AG04449 (cell line): ENCODE measurements around the gene RSPH9.
"Not testable (repeated sequence)": the region's sequence is repeated elsewhere in the genome, so short reads cannot be mapped to it uniquely, and the experiment has no call there.

Experiments
- CTCF ChIA-PET: fragments of 350-600 bp; formaldehyde crosslinking; extraction: SDS; loops from one replicate; lab custom pipeline; 2021; ENCODE audit warnings: antibody characterized with exemption; lab: Yijun Ruan, JAX
- POLR2A ChIA-PET: fragments of 400-600, 350-600 bp; formaldehyde crosslinking; extraction: SDS; loops from one replicate; lab custom pipeline; 2020; ENCODE audit warnings: antibody characterized with exemption, inconsistent platforms; lab: Yijun Ruan, JAX
- DNase-seq: peaks from one replicate; pipeline ENCODE4 v3.0.0-alpha.2; 2010; ENCODE audit warnings: low read depth, low spot score
- H3K4me3 ChIP-seq: 2 replicates; pipeline ENCODE4 v1.5.1; 2011; ENCODE audit warnings: low read depth, mild to moderate bottlenecking, control low read depth, low read length
- TF ChIP-seq, protein P1 (sequence below): IDR thresholded peaks from one replicate; pipeline ENCODE4 v1.5.1; 2011; ENCODE audit warnings: mild to moderate bottlenecking, moderate library complexity, low read length, control low read depth, inconsistent platforms; ENCODE audit not compliant: insufficient read depth; ENCODE audit errors: missing control alignments

The RSPH9 gene

DNA sequence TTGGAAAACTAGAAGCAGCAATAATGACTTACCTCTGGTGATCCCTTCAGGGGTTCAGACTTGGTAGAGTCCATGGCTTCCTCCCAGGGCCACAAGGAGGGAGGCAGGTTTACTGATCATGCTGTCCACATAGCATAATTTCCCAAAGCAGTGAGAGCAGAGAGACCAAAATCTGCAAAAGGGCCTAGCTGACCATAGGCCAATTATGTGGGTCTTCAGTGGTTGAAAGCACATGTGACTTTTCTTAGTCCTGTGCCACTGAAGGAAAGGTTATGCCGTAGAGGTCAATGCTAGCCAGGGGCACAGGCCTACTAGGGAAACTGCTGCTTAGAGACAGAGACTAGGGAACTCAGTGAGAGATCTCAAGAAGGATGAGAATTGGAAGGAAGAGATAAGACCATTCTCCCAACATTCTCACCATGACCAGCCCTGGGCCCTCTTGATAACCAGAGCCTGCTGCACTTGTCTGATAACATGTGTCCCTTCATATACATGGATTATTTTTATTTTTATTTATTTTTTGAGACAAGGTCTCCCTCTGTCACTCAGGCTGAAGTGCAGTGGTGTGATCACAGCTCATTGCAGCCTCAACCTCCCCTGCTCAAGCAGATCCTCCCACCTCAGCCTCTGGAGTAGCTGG is 13.7 kb upstream of the RSPH9 start:
- TF ChIP-seq, protein P1, sequence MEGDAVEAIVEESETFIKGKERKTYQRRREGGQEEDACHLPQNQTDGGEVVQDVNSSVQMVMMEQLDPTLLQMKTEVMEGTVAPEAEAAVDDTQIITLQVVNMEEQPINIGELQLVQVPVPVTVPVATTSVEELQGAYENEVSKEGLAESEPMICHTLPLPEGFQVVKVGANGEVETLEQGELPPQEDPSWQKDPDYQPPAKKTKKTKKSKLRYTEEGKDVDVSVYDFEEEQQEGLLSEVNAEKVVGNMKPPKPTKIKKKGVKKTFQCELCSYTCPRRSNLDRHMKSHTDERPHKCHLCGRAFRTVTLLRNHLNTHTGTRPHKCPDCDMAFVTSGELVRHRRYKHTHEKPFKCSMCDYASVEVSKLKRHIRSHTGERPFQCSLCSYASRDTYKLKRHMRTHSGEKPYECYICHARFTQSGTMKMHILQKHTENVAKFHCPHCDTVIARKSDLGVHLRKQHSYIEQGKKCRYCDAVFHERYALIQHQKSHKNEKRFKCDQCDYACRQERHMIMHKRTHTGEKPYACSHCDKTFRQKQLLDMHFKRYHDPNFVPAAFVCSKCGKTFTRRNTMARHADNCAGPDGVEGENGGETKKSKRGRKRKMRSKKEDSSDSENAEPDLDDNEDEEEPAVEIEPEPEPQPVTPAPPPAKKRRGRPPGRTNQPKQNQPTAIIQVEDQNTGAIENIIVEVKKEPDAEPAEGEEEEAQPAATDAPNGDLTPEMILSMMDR: no peak
- DNase-seq: no peak
- H3K4me3 ChIP-seq: no peak overlapping the region
- CTCF ChIA-PET: interaction anchor here (1.0 to 2.0 kb wide), 2 partner anchors 137 to 449 kb away, joined by 3 to 4 read pairs; no protein-coding TSS in a partner anchor
- POLR2A ChIA-PET: no interaction called here

- not testable (repeated sequence) for DNase-seq, H3K4me3 ChIP-seq
- CTCF ChIA-PET: interaction anchor here (1.0 kb wide), 1 partner anchor 35 kb away, joined by 3 read pairs; no protein-coding TSS in a partner anchor
- POLR2A ChIA-PET: interaction anchor here (0.6 kb wide), 1 partner anchor 110 kb away, joined by 3 read pairs; no protein-coding TSS in a partner anchor
Measured at GRCh38 chr6:43633002-43633401, 11.8 kb upstream of the RSPH9 start.

- CTCF ChIA-PET: no interaction called here
- no peak for DNase-seq
- TF ChIP-seq, protein P1: no peak
- POLR2A ChIA-PET: interaction anchor here (0.6 kb wide), 1 partner anchor 8 kb away, joined by 4 read pairs; no protein-coding TSS in a partner anchor
- H3K4me3 ChIP-seq: no peak overlapping the region
Measured at GRCh38 chr6:43634702-43635303, 10.0 kb upstream of the RSPH9 start.

DNA sequence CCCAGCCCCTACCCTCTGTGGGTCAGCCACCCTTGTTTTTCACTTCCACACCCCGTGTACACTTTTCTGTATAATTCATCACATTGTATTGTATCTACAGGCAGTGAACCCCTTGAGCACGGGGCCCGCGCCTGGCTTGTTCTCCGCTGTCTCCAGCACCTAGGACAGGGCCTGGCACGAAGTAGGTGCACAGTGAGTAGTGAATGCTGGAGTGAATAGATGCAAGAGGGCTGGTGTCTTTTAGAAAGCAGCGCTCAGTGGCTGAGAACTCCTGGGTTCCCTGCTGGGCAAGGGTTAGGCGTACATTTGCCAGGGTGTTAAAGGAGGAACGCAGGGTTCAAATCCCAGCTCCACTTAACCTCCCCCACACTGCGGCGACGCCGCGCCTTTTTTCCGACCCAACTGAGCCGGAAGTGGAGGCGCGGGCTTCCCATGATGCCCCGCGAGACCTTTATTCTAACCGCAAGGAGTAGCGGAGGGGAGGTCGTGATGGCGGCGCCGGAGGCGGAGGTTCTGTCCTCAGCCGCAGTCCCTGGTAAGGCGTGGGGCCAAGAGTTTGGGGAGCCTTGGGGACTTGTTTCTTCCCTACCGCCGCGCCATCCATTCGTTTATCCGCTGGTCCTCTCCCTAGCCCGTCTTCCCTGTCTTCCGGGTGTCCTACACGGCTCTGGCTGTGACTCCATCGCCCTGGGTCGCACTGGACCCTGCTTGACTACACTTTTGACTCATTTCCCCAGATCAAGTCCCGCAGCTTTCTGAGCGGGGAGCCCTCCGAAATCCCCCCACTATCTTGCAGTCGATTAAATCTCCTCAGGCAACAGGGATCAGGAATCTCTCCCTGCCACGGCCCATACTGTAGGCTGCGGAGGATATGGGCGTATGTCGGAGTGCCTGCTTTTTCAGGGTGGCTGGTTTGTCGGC is 9.2 kb upstream of the RSPH9 start, which contains the start of gene MAD2L1BP:
Gene MAD2L1BP (plus strand): TSS at position 454 of the 921 bp plus-strand sequence. CDS start 36 bp downstream, at position 490.
- no peak for DNase-seq
- peak within 1 kb of the TSS; percentile 91 for H3K4me3 ChIP-seq
- TF ChIP-seq, protein P1: no peak
- CTCF ChIA-PET: interaction anchor here (1.3 to 1.7 kb wide), 4 partner anchors 25 to 443 kb away, joined by 3 to 8 read pairs (median 4); no protein-coding TSS in a partner anchor
- POLR2A ChIA-PET: interaction anchor here (0.6 to 1.3 kb wide), 2 partner anchors 8 to 10 kb away, joined by 4 read pairs; no protein-coding TSS in a partner anchor

DNA sequence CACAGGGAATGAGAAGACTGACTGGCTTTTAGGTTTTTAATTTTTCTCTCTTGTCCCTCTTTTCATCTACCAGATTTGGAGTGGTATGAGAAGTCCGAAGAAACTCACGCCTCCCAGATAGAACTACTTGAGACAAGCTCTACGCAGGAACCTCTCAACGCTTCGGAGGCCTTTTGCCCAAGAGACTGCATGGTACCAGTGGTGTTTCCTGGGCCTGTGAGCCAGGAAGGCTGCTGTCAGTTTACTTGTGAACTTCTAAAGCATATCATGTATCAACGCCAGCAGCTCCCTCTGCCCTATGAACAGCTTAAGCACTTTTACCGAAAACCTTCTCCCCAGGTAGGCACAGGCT is 8.6 kb upstream of the RSPH9 start:
- ChIA-PET CTCF (interaction anchor here (1.1 to 1.7 kb wide), 5 partner anchors 25 to 443 kb away, joined by 3 to 8 read pairs (median 3); no protein-coding TSS in a partner anchor), POLR2A (interaction anchor here (1.3 kb wide), 1 partner anchor 9 kb away, joined by 4 read pairs; no protein-coding TSS in a partner anchor)
- TF ChIP-seq, protein P1: no peak
- peak overlapping the region; percentile 91 for H3K4me3 ChIP-seq
- DNase-seq: no peak
